Left renal pelvis (tissue), 4 donors: ENCODE measurements around the gene GTF2A2. TPM values are rescaled to one million over a fixed set of nuclear protein-coding genes. Genes with fewer than 3 reads are reported as not detected.
"Not testable (repeated sequence)": the region's sequence is repeated elsewhere in the genome, so short reads cannot be mapped to it uniquely, and the experiment has no call there.

Experiments
- DNase-seq, 4 donors: peaks; one replicate each; pipeline ENCODE4 v3.0.0-alpha.2; 2013; ENCODE audit warnings: low read depth in 4 of 4, low spot score in 3 of 4
- polyA plus RNA-seq, 4 donors: library from polyadenylated mRNA; unstranded; fragments of 120-200 nt; gene quantifications; one replicate each; pipeline ENCODE4 v1.2.1, GENCODE V29; 2013; ENCODE audit not compliant: insufficient read length in 4 of 4

The GTF2A2 gene
- polyA plus RNA-seq = 100 to 1,000 TPM; 125 to 181 (median 134) TPM

DNA sequence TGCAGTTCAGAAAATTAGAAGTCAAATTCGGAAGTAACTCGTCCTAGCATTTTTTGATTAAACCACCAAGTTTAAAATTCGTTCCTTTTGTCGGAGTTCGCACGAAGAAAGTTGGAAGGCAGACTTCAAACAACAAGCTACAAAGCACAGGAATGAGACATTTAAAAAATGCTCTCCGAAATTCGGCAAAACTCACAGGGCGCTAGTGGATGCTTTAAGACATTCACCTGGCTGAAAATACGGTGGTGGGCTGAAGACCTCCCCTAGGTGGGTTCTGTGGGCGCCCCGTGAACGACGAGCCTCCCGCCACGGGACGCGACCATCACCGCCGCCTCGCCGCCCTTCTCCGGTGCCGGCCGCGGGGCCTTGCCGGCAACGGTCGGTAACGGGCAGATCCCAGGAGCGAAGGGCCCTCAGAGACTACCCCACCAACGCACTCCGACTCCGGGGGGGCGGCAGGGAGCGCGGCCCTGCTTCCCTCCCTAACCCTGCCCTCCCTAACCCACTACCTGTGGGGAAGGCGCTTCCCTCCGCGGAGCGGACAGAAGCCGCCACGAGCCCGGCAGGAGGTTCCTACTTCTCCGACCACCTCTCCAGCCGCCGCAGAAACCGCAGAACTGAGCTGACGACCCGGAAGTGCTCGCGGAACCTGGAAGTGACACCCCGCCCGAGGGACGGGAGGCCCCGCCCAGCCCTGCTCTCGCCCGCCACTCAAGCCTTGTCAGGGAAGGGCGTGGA is at the start of gene GTF2A2:
TSS of gene GTF2A2 (minus strand) at position 619 of the 738 bp plus-strand sequence. CDS start 5,238 bp downstream, outside the sequence.
- DNase-seq = peak; percentile 78 to 88 (median 81)

DNA sequence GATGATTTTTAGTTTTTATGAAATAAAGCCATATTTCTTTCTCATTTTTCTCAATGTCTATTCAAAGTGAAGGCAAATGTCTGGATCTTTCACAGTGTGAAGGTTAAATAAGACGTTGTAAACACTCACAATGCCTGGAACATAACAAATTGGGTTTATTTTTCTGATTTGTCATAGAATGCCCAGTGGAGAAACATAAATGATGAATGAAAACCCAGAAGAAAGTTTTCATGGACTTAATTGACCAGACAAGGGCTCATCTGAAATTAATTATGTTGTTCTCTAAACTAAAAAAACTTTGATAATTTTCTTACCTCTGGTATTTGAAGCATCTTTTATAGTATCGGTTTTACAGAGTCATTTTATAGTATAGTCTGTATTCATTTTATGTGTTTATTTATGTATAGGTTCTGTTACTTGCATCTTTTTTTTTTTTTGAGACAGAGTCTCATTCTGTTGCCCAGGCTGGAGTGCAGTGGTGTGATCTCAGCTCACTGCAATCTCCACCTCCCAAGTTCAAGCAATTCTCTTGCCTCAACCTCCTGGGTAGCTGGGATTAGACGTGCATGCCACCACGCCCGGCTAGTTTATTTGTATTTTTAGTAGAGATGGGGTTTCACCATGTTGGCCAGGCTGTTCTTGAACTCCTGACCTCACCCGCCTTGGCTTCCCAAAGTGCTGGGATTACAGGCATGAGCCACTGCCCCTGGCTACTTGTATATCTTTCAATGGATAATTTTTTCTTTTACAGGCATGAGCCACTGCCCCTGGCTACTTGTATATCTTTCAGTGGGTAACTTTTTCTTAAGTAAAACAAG is 46.9 kb upstream of the GTF2A2 start:
- DNase-seq = no peak

DNA sequence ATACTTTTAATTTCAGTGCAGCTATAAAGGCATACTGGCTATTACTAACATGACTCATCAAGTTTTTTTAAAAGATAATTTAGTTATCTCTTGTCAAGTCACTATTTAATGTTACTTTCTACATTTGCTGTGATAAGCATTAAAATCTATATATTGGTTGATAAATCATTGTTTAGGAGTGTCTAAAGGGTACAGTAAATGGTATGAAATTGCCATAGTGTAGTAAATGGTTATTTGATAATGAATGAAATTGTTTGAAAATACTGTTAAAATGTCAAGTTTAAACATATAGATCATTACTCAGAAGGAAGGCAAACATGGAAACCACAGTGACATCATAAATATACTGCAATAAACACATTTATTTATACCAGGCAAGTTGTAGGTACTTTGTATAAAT is 45.0 kb upstream of the GTF2A2 start:
- no peak for DNase-seq

DNA sequence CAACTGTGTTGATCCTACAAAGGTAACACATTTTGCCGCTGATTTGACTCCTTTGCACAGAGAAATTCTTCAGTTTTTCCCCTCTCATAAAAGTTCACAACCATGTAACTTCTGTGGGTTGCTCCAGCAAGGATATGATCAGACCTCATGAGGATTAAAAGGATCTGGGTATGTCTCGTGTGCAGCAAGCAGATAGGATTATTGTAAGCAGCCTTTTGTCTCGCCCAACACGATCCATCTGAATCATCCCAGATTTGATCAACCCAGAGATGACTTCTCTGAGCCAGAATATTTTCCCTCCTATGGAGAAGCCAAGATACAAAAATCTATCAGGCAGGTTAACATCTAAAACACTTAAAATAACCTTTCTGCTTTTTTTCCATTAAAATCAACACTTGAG is 44.6 kb upstream of the GTF2A2 start:
- no peak for DNase-seq

DNA sequence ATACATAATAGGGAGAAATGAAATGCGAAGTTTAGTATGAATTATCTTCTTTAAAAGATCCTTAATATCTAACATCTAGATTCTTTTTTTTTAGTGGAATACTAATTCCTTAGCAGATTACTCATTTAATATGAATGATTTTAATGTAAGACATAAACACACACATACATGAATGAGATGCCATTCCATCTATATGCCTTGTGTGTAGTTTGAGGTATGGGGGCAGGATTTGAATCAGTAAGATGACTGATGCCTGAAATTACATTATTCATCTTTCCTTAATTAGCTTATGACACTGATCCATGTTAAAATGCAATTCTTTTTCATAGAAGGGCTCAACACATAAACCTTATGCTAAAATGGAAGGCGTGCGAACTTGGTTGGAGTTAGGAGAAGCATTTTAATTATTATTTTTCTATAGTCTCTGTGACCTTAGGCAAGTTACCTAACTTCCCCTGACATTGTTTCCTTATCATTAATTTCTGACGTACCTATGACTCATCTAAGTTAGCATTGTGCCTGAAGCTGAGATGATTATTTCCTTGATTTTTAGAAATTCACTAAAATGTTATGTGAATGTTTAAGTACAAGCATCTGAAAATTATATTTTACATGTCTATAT is 42.6 kb upstream of the GTF2A2 start:
- DNase-seq = no peak

DNA sequence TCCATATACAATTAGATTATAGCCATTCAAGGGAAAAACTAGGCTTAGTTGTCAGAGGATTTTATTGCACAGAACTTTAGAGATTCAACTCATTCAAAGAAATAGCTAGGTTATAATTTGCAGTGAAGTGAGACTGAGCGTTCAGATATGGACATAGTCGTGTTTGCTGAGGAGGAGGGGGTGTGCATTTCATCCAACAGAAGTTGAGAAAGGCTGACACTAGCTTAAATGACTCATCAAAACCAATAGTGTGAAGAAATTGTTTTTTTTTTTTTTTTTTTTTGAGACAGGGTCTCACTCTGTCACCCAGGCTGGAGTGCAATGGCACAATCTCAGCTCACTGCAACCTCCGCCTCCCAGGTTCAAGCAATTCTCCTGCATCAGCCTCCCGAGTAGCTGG is 40.8 kb upstream of the GTF2A2 start:
- DNase-seq = not testable (repeated sequence)

DNA sequence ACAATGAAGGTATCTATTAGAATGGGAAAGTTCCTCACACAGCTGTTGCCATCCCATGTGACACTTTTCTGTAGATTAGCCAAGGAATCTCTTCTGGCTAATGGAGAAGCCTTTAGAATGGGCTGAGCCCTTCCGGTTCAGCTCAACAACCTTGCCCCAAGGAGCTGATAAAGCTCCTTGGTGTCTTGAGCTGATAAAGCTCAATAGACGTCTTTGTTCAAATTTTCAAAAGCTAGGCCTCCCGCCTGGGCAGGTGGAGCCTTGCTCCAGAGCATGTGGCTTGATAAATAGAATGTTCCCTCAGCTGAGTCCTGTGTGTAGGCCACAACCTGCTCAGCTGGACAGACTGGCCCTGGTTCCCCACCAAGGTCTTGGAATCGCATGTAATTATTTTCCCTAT is 39.0 kb upstream of the GTF2A2 start:
- no peak for DNase-seq

DNA sequence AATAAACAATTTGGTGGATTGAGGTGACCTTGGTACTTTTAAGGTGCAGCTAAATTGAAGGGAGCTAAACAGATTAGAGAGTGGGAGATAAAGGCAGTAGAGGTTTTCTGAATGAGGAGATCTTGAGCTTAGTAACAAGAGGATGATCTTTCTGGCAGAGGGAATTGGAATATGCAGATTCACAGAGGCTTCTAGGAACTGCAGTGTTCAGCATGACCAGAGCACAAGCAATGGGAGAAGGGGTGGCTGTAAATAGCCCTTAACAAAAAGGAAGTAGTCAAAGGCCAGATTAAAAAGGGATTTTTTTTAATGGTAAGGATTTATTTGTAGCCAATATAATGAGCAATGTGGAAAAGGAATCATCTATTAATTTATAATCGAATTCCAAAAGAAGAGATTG is 37.5 kb upstream of the GTF2A2 start:
- no peak for DNase-seq

DNA sequence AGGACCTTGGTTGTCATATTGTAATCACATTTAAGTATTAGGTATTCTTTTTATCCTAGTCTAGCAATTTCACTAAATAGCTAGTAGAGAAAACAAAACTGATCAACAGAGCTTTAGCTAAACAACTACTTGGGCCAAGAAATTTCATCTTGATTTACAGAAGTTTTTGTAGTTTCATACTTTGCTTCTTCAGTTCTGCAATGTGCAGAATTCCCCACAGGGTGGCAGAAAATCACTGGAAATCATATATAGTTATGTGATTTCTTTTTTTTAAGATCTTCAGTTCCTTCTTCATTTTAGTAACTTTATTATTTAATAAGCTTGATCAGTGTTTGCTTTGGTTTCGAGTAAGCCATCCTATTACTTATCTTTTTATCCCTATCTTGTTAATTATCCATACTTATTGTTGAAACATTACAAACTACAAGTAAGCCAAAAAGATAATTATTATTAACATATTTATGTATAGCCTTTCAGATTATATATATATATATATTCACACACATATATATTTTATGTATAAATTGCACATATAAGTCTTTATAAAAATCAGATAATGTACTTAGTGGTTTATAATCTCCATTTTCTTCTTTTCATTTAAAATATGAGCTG is 34.0 kb upstream of the GTF2A2 start:
- DNase-seq = peak; percentile 22 to 45 (median 26)

DNA sequence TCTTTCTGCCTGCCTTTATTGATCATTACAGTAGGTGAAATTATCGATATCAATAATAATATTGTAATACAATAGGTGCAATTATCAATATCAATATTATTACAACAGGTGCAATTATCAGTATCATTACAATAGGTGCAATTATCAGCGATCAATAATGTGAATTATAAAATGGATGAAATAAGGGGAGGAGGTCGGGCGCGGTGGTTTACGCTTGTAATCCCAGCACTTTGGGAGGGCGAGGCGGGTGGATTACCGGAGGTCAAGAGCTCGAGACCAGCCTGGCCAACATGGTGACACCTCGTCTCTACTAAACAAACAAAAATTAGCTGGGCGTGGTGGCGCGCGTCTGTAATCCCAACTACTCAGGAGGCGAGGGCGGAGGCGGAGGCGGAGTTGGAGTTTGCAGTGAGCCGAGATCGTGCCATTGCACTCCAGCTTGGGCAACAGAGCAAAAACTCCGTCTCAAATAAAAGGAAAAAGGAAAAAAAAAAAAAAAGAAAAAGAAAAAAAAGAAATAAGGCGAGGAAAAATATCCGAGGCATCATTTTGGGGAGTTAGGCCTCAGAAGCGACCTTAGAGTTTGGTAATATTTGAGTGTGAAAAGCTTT is 32.4 kb upstream of the GTF2A2 start:
- DNase-seq = peak; percentile 6 to 25 (median 15)

GRCh38 chr15:59688782-59689625 is 31.7 kb upstream of the GTF2A2 start, which contains the start of gene BNIP2:
Gene BNIP2, minus strand, starts transcription at chr15:59689320. Its CDS starts 6,863 bp downstream, at chr15:59682457.
- DNase-seq = peak; percentile 95 to 96 (median 95)

GRCh38 chr15:59688423-59688781 is 31.1 kb upstream of the GTF2A2 start:
- peak; percentile 14 to 33 (median 29) for DNase-seq

DNA sequence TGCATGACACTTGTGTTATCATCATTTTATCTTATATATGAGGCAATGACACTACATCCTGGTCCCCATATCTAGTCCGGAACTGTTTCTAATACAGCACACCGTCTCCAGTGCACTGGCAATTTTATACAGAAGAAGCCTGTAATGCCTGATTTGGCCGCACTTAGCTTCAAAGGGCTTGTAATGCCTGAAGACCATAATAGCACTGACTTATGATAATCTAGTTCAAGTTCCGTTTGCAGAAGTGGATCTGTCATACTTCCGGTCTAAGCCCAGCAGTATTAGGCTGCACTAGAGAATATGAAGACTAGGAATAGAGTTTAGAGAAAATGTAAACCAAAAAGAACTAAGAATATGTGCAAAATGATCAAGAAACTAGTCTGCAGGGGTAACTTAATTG is 30.5 kb upstream of the GTF2A2 start:
- DNase-seq = no peak

GRCh38 chr15:59686389-59686788 is 29.1 kb upstream of the GTF2A2 start:
- DNase-seq = no peak

GRCh38 chr15:59685737-59686297 is 28.5 kb upstream of the GTF2A2 start:
- no peak for DNase-seq

DNA sequence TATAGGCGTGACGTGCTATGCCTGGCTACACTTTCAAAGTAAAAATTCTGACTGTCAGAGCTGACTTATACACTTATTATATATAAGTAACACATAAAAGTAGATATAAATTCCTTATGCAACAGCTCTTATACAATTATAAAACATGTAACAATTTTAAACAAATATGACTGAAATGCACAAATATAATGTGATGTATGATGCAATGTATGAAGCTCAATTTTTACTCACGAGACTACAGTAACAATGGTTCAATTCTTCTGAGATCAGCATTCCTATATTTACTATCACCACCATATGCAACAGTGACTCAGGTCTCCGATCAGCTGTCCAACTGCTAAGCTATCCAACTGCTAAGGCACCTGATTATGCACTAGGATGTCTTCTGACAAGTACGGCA is 23.6 kb upstream of the GTF2A2 start:
- no peak for DNase-seq

DNA sequence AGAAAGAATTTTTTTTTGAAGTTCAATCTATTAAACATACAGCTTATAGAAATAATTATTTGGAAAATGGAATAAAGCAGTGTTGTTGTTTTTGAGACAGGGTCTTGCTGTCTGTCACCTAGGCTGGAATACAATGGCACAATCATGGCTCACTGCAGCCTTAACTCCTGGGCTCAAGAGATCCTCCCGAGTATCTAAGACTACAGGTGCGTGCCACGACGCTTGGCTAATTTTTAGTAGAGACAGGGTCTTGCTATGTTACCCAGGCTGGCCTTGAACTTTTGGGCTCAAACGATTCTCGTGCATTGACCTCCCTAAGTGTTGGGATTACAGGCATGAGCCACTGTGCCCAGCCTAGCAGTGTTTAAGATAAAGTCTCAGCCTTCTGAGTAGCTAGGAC is 23.0 kb upstream of the GTF2A2 start:
- DNase-seq = no peak

DNA sequence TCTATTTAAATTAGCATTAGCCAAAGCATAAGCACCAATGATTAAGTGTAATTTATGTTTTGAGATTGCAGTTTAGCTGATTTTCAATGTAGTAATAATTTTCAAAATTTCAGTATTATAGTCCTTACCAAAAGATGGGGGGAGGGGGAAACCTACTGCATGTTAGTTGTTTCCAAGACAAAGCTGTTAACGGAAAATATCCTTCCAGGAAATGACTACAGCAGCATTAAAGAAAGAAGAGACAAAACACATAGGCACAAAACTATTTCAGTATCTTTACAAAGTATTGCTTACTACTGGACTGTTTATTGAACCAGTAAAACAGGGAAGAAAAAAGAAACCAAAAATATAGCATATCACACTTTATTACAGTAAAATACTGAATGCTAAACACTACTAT is 21.3 kb upstream of the GTF2A2 start:
- no peak for DNase-seq

DNA sequence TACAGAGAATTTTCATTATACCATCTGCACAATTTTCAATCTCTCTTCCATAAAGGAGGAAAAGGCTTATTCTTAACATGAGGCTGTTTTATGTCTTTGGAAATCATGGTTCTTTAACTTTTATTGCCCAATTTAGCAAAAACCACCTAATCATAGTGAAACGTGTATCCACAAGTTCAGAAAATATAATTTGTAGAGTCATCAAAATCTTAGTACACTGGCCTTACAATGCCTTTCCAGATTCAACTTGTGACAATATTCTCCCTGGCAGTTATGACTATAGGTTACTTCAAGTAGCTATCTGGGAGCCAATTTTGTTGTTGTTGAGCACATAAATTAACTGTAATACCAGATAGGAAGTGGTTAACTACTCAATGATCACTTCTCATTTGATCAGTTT is 20.9 kb upstream of the GTF2A2 start:
- DNase-seq = no peak
